GM12874 (cell line): ENCODE measurements around the gene TEX52.

Source experiments
- TF ChIP-seq, protein P1 (sequence below): IDR thresholded peaks from 2 replicates; pipeline ENCODE4 v1.5.1; 2011; ENCODE audit warnings: low read depth, mild to moderate bottlenecking, control low read depth, low read length, moderate library complexity; ENCODE audit not compliant: insufficient read depth

Gene TEX52

GRCh38 chr12:2851931-2852330 lies 4.9 kb downstream of the TEX52 start:
- TF ChIP-seq, protein P1, sequence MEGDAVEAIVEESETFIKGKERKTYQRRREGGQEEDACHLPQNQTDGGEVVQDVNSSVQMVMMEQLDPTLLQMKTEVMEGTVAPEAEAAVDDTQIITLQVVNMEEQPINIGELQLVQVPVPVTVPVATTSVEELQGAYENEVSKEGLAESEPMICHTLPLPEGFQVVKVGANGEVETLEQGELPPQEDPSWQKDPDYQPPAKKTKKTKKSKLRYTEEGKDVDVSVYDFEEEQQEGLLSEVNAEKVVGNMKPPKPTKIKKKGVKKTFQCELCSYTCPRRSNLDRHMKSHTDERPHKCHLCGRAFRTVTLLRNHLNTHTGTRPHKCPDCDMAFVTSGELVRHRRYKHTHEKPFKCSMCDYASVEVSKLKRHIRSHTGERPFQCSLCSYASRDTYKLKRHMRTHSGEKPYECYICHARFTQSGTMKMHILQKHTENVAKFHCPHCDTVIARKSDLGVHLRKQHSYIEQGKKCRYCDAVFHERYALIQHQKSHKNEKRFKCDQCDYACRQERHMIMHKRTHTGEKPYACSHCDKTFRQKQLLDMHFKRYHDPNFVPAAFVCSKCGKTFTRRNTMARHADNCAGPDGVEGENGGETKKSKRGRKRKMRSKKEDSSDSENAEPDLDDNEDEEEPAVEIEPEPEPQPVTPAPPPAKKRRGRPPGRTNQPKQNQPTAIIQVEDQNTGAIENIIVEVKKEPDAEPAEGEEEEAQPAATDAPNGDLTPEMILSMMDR: no peak

GRCh38 chr12:2845280-2845679 lies 11.6 kb downstream of the TEX52 start:
- TF ChIP-seq, protein P1: no peak

GRCh38 chr12:2844786-2845185 lies 12.1 kb downstream of the TEX52 start:
- TF ChIP-seq, protein P1: no peak

- TF ChIP-seq, protein P1: no peak
Measured at GRCh38 chr12:2842948-2843347, 13.9 kb downstream of the TEX52 start.

DNA sequence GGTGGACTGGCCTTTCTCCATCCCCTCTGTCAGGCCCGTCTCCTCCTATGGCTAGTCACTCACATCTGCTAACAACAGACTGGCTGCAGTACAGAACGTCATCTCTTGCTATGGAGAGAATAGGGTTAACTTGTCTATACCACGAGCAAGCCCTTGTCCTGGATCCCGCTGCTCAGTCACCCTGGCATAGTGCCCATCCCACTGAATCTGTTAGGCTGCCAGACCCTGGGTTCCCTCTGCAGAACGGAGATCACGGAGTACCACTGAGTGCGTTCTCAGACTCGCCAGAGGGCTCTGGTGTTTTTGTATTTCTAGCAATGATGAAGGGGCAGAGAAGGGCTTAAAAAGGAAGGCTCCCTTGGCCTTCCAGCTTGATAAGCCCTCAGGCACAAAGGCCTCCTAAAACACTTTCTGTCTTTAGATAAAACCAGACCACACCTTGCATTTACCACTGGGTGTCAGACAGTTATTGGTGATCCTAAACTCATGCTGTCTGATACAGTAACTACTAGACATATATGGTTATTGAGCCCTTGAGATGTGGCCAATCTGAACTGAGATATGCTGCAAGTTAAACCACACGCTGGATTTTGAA lies 15.7 kb downstream of the TEX52 start:
- TF ChIP-seq, protein P1: no peak

DNA sequence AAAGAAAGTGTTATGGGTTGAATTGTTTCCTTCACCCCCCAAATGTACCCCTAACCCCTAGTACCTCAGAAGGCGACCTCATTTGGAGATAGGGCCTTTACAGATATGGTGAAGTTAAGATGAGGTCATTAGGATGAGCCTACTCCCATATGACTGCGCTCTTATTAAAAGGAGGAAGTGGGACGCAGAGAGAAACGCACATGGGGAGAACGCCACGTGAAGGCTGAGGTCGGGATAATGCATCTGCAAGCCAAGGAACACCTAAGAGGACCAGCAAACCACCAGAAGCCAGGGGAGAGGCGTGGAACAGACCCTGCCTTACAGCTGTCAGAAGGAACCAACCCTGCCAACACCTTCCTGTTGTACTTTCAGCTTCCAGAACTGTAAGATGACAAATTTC lies 20.3 kb downstream of the TEX52 start:
- TF ChIP-seq, protein P1: no peak

GRCh38 chr12:2835691-2836403 lies 21.0 kb downstream of the TEX52 start:
- TF ChIP-seq, protein P1: no peak
